Measurements from ENCODE around the gene LARP6. TPM values are rescaled to one million over a fixed set of nuclear protein-coding genes. Genes with fewer than 3 reads are reported as not detected.

Gene LARP6
- total RNA-seq, 2 experiments from 2014 or later, result 0.14 TPM; not detected in 1

DNA sequence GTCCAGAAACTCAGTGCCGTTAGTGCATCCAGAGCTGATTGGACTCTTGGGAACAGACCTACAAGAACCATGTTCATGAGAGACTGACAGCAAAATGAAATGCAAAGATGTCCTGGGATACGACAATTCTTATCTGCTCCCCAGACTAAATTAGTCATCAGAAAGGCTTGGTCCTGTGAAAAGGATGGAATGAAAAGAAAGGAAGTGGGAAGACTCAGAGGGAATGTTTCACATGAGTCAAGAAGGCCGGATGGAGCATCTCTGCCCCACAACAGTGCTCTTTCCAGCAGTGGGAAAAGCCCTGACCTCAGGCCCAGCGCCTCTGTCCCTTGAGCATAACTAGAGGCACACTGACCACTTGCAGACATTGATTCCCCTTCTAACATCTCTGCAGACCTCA, 51.3 kb downstream of the LARP6 start:
- ChIA-PET POLR2A (no interaction called here), CTCF (no interaction called here)
- peaks cover 2% of the 10 kb centered on the region for H3K27me3 Mint-ChIP-seq
- ATAC-seq (no peak), DNase-seq (no peak)
- H3K9me3 Mint-ChIP-seq (ENCODE audit: low read depth), result no peaks in the 10 kb centered on the region
- H3K27ac Mint-ChIP-seq, result no peak overlapping the region
- no peaks in the 10 kb centered on the region for H3K36me3 Mint-ChIP-seq (ENCODE audit: low read depth)
- H3K4me1 Mint-ChIP-seq, result no peaks in the 10 kb centered on the region
- no peak overlapping the region for H3K4me3 Mint-ChIP-seq
- intact Hi-C loops (cut with DNase I, micrococcal nuclease), result no loop called here

DNA sequence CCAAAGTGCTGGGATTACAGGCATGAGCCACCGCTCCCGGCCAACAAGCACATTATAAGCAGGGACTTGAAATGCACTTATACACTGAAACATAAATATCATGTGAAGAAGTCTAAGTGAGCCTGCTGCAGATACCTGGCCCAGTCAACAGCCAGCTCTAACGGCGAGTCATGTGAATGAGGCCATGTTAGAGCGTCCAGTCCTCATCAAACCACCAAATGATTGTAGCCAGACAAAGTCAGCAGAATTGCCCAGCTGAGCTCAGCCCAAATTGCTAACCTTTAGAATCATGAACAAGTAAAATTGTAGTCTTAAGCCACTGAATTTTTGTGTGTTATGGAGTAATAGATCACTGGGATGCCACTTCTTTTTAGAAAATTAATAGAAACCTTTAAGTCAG, 52.8 kb downstream of the LARP6 start:
- POLR2A ChIA-PET, result no interaction called here
- intact Hi-C loops (cut with DNase I, micrococcal nuclease), result no loop called here
- H3K4me1 Mint-ChIP-seq, result no peaks in the 10 kb centered on the region
- DNase-seq, result no peak
- H3K9me3 Mint-ChIP-seq (ENCODE audit: low read depth), result no peaks in the 10 kb centered on the region
- ATAC-seq, result no peak
- H3K4me3 Mint-ChIP-seq, result no peak overlapping the region
- CTCF ChIA-PET, result interaction anchor here (1.2 to 1.6 kb wide), 3 partner anchors 11 to 106 kb away, joined by 3 to 7 read pairs (median 3); no protein-coding TSS in a partner anchor
- peaks cover 2% of the 10 kb centered on the region for H3K27me3 Mint-ChIP-seq
- H3K27ac Mint-ChIP-seq, result no peak overlapping the region
- H3K36me3 Mint-ChIP-seq (ENCODE audit: low read depth), result no peaks in the 10 kb centered on the region

DNA sequence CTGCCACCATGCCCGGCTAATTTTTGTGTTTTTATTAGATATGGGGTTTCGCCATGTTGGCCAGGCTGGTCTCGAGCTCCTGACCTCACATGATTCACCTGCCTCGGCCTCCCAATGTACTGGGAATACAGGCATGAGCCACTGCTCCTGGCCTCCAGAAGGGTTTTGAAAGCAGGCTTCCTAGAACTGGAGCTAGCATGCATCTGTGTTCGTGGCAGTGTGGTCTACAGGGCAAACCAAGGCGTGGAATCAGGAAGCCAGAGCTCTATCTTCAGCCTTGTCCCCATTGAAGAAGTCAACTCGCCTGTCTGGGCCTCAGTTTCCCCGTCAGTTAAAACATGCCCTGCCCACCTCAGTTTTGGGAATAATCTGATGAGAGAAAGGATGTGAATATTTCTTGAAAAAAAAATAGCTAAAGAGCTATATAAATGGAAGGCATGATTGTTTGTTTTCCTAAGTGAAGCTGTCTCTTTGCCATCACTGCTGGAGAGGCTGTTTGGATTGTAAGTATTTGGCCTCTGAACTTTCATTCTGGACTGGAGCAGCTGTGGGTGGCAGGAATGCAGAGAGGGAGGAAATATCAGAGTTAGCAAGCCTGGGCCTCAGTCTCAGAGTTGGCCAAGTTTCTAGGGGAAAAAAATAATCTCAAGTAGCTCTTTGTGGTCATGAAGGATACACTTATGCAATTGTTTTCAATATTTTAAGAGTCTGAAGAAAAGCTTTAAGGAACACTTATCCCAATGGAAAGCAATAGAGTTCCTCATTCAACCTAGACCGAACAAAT, 54.1 kb downstream of the LARP6 start:
- Mint-ChIP-seq H3K4me1 (no peaks in the 10 kb centered on the region), H3K9me3 (ENCODE audit: low read depth) (no peaks in the 10 kb centered on the region), H3K36me3 (ENCODE audit: low read depth) (no peaks in the 10 kb centered on the region), H3K27me3 (peaks cover 2% of the 10 kb centered on the region), H3K27ac (no peak overlapping the region), H3K4me3 (no peak overlapping the region)
- intact Hi-C loops (cut with DNase I, micrococcal nuclease), result no loop called here
- no peak for DNase-seq
- ATAC-seq, result no peak
- ChIA-PET POLR2A (no interaction called here), CTCF (interaction anchor here (0.5 to 1.7 kb wide), 5 partner anchors 12 to 1684 kb away, joined by 3 to 7 read pairs (median 3); no protein-coding TSS in a partner anchor)

DNA sequence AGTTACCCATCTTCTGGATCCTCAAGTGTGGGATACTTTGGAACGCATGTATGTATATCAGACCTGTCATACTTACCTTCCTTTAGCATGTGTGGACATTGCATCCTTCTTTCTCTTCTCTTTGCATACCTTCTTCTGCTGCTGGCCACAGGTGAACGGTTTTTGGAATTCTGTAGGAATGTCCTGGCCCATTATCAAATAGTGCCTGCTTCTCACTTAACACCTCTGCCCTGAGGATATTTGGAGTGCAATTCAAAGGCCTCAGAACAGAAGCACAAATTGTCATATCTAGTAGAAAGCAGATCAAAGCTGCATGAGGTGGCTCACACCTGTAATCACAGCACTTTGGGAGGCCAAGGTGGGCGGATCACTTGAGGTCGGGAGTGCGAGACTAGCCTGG, 56.5 kb downstream of the LARP6 start:
- Mint-ChIP-seq H3K27me3 (no peaks in the 10 kb centered on the region), H3K4me1 (no peaks in the 10 kb centered on the region), H3K27ac (no peak overlapping the region), H3K4me3 (no peak overlapping the region), H3K9me3 (ENCODE audit: low read depth) (no peaks in the 10 kb centered on the region), H3K36me3 (ENCODE audit: low read depth) (no peaks in the 10 kb centered on the region)
- ChIA-PET CTCF (interaction anchor here (0.9 to 1.3 kb wide), 2 partner anchors 11 to 25 kb away, joined by 4 read pairs; no protein-coding TSS in a partner anchor), POLR2A (no interaction called here)
- ATAC-seq, result no peak
- DNase-seq, result no peak
- intact Hi-C loops (cut with DNase I, micrococcal nuclease), result no loop called here

DNA sequence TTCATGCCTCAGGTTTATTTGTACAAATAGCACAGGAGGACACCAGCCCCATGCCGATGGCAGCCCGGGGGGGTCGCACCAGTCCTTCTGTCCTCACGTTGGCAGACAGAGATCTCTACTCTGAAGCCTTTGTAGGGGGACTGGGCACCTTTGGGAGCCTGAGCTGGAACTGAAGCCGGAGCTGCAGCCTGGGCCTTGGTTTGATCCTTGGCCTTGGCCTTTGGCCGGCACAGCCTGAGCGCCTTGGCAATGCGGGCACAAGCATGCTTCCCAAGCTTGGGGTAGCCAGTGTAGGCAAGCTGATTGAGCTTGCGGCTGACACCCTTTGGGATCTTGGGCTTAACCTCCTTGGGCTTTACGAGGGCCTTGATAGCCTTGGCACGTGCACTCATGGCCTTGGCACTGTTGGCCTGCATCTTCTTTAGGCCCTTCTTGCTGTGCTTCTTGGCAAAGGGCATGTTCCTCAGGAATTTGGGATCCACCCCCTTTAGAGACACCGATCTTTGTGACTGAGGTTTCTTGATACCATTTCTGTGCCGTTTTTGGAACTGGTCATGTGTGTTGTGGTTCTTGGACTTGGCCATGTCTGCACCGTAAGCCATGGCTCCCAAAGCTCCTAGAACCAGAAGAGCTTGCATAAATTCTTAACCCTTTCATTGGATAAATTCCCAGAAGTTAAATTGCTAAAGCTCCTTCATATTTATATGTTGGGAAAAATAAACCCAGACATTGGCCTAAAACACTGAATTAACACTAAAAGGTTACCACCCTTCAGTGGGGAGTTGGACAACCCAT, 57.2 kb downstream of the LARP6 start:
- no peaks in the 10 kb centered on the region for H3K27me3 Mint-ChIP-seq
- no peaks in the 10 kb centered on the region for H3K4me1 Mint-ChIP-seq
- ATAC-seq (no peak), DNase-seq (no peak)
- no peaks in the 10 kb centered on the region for H3K9me3 Mint-ChIP-seq (ENCODE audit: low read depth)
- ChIA-PET POLR2A (no interaction called here), CTCF (interaction anchor here (1.3 kb wide), 1 partner anchor 26 kb away, joined by 4 read pairs; no protein-coding TSS in a partner anchor)
- intact Hi-C loops (cut with DNase I, micrococcal nuclease), result no loop called here
- H3K27ac Mint-ChIP-seq, result no peak overlapping the region
- H3K36me3 Mint-ChIP-seq (ENCODE audit: low read depth), result no peaks in the 10 kb centered on the region
- no peak overlapping the region for H3K4me3 Mint-ChIP-seq

DNA sequence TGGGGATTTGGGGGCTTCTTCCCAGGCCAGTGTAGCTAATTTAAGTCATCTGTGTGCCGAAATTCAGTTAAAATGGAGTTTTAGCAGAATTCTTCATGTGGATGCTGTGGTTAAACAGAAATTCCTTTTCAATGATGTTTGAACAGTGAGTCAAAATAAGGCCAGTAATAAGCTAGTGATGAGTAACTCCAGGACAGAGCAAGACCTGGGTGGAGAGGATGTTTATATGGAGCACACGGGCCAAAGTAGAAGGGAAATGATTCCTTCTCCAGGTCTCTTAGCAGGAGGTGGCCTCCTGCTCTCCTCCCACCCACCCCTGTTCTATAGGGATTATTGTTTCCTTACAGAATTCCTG, 58.7 kb downstream of the LARP6 start:
- no peaks in the 10 kb centered on the region for H3K9me3 Mint-ChIP-seq (ENCODE audit: low read depth)
- intact Hi-C loops (cut with DNase I, micrococcal nuclease), result no loop called here
- POLR2A ChIA-PET, result no interaction called here
- H3K27ac Mint-ChIP-seq, result no peak overlapping the region
- H3K4me3 Mint-ChIP-seq, result no peak overlapping the region
- no peaks in the 10 kb centered on the region for H3K4me1 Mint-ChIP-seq
- no peaks in the 10 kb centered on the region for H3K36me3 Mint-ChIP-seq (ENCODE audit: low read depth)
- DNase-seq (no peak), ATAC-seq (no peak)
- CTCF ChIA-PET, result no interaction called here
- H3K27me3 Mint-ChIP-seq, result no peaks in the 10 kb centered on the region

DNA sequence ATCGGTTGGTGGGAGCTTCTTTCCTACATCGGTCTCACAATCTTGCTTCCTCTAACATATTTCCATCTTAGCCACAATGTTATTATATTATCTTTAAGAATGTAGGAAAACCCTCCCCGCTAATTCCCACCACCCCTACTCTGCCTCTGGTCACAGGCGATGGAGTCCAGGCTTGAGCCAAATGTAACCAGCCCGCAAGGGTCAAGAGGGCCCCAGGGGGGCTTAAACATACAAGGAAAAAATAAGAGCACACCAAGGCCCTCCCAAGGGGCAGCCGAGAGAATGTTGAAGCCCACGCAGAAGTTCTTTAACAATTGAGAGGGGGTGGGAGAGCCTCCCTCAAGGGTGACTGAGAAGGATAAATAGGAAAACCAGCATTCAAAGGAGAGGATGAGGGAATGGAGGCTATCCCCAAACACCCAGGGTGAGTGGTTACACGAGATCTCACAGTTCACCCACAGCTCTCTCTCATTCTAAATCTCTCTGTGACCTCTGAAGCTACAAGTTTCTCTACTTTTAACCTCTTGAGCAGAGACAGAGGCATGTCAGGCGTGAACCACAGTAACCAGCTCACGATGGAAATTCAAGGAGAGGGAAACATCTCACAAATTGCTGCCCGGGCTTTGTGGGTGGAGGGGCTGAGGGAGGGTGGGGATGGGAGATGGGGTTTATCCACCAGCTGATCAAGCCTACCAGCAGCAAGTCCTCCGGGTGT, 59.2 kb downstream of the LARP6 start:
- Mint-ChIP-seq H3K27me3 (no peaks in the 10 kb centered on the region), H3K9me3 (ENCODE audit: low read depth) (no peaks in the 10 kb centered on the region), H3K4me1 (no peaks in the 10 kb centered on the region), H3K27ac (no peak overlapping the region), H3K4me3 (no peak overlapping the region), H3K36me3 (ENCODE audit: low read depth) (no peaks in the 10 kb centered on the region)
- ChIA-PET CTCF (interaction anchor here (1.8 kb wide), 1 partner anchor 17 kb away, joined by 5 read pairs; no protein-coding TSS in a partner anchor), POLR2A (no interaction called here)
- ATAC-seq, result no peak
- DNase-seq, result no peak
- intact Hi-C loops (cut with DNase I, micrococcal nuclease), result no loop called here

DNA sequence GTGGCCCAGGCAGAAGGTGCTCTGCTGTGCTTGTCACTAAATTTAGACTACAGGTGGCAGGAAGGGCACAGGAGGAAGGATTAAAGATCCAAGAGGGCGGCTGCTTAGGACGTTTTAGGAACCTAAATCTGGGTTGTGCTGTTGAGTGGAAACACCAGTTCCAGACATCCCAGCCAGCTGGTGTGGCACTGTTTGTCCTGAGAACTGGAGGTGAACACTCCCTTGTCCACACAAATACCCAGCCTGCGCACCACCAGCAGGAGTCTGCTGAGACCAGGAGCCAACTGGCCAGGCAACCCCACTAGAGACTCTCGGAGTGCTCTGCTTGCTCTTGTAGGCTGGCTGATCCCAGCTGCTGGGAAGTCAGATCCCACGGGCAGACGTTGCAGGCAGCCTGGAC, 60.3 kb downstream of the LARP6 start:
- ChIA-PET CTCF (interaction anchor here (1.8 kb wide), 1 partner anchor 18 kb away, joined by 5 read pairs; no protein-coding TSS in a partner anchor), POLR2A (no interaction called here)
- Mint-ChIP-seq H3K27me3 (peaks cover 2% of the 10 kb centered on the region), H3K4me1 (no peaks in the 10 kb centered on the region), H3K27ac (no peak overlapping the region), H3K9me3 (ENCODE audit: low read depth) (no peaks in the 10 kb centered on the region), H3K36me3 (ENCODE audit: low read depth) (no peaks in the 10 kb centered on the region), H3K4me3 (no peak overlapping the region)
- no peak for ATAC-seq
- no peak for DNase-seq
- intact Hi-C loops (cut with DNase I, micrococcal nuclease), result no loop called here

DNA sequence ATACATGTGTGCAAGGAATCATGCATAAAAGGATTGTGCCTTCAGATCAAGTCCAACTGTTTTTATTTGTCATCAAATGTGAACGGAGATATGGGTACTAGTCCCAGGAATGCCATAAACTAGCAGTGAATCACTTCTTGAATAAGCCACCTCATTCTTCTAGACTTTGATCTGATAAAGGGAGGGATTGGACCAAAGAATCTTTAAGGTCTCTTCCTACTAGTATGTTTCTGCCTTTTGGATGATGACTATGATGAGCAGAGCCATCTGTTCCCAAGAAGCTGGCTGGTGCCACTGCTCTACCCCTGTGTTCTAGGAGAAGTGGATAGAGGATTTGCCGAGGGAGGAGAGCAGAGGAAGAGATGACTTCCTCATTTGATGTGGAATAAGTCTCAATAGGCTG, 61.8 kb downstream of the LARP6 start:
- Mint-ChIP-seq H3K36me3 (ENCODE audit: low read depth) (no peaks in the 10 kb centered on the region), H3K4me3 (no peak overlapping the region), H3K4me1 (no peaks in the 10 kb centered on the region), H3K27ac (no peak overlapping the region), H3K9me3 (ENCODE audit: low read depth) (no peaks in the 10 kb centered on the region), H3K27me3 (peaks cover 5% of the 10 kb centered on the region)
- intact Hi-C loops (cut with DNase I, micrococcal nuclease), result no loop called here
- ChIA-PET CTCF (no interaction called here), POLR2A (no interaction called here)
- no peak for ATAC-seq
- DNase-seq, result no peak

DNA sequence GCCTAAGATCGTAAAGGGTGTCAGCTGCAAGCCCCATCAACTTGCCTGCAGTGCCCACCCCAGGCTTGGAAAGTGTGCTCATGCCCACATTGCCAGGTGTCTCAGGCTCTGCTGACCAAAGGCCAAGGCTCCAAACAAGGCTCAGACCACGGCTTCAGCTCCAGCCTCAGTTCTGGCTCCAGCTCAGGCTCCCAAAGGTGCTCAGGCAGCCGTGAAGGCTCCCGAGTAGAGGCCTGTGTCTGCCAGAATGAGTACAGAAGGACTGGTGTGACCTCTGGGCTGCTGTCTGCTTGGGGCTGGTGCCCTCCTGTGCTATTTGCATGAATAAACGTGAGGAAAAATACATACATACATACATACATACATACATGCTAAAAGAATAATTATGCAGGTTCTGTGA, 62.7 kb downstream of the LARP6 start:
- CTCF ChIA-PET, result no interaction called here
- ATAC-seq (no peak), DNase-seq (no peak)
- H3K9me3 Mint-ChIP-seq (ENCODE audit: low read depth), result no peaks in the 10 kb centered on the region
- H3K36me3 Mint-ChIP-seq (ENCODE audit: low read depth), result no peaks in the 10 kb centered on the region
- no peak overlapping the region for H3K4me3 Mint-ChIP-seq
- intact Hi-C loops (cut with DNase I, micrococcal nuclease), result no loop called here
- H3K27ac Mint-ChIP-seq, result no peak overlapping the region
- H3K27me3 Mint-ChIP-seq, result peaks cover 5% of the 10 kb centered on the region
- POLR2A ChIA-PET, result no interaction called here
- H3K4me1 Mint-ChIP-seq, result no peaks in the 10 kb centered on the region

DNA sequence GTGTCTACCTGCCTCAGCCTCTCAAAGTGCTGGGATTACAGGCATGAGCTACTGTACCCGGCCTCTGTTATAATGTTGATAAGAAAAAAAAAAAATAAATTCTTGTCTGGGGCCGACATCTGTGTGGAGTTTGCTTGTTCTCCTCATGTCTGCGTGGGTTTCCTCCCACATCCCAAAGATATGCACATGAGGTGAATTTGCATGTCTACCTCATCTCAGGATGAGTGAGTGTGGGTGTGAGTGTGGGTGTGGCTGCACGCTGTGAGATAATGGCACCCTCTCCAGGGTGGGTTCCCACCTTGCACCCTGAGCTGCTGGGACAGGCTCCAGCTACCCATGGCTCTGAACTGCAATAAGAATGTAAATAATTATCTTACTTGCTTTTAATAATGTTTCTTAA, 64.7 kb downstream of the LARP6 start:
- no peaks in the 10 kb centered on the region for H3K36me3 Mint-ChIP-seq (ENCODE audit: low read depth)
- DNase-seq (no peak), ATAC-seq (no peak)
- H3K27me3 Mint-ChIP-seq, result peaks cover 7% of the 10 kb centered on the region
- no peak overlapping the region for H3K4me3 Mint-ChIP-seq
- intact Hi-C loops (cut with DNase I, micrococcal nuclease), result no loop called here
- no peak overlapping the region for H3K27ac Mint-ChIP-seq
- POLR2A ChIA-PET, result no interaction called here
- no peaks in the 10 kb centered on the region for H3K9me3 Mint-ChIP-seq (ENCODE audit: low read depth)
- CTCF ChIA-PET, result no interaction called here
- no peaks in the 10 kb centered on the region for H3K4me1 Mint-ChIP-seq
